H54 (cell line): ENCODE measurements around the gene RYR3.

Source experiments
- DNase-seq: peaks from one replicate; pipeline ENCODE4 v3.0.0; 2011; ENCODE audit warnings: low spot score, mixed read lengths; ENCODE audit not compliant: insufficient read length
- FAIRE-seq: peaks from 3 replicates; lab custom pipeline; 2011; peaks lifted over from hg19 to GRCh38; lab: Jason Lieb, UNC
- POLR2A ChIP-seq: IDR thresholded peaks from 2 replicates; pipeline ENCODE4 v1.6.1; 2011; ENCODE audit warnings: low read depth, mild to moderate bottlenecking, low read length

RYR3 gene

DNA sequence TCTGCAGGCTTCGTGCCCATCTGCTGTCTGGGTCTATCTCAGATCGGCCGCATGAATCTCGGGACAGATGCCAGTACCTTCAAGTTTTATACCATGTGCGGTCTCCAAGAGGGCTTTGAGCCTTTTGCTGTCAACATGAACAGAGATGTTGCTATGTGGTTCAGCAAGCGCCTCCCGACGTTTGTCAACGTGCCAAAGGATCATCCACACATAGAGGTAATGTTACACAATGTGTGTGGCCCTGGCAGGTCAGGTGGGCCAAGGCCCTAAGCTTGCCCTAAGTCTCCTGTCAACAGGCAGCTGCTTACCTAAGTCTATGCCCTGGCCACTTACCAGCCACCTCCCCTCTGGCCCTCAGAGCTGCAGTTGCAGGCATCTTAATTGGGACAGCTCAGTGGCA lies 333.5 kb downstream of the RYR3 start:
- DNase-seq (no peak), FAIRE-seq (no peak)
- no peak for TF ChIP-seq POLR2A

DNA sequence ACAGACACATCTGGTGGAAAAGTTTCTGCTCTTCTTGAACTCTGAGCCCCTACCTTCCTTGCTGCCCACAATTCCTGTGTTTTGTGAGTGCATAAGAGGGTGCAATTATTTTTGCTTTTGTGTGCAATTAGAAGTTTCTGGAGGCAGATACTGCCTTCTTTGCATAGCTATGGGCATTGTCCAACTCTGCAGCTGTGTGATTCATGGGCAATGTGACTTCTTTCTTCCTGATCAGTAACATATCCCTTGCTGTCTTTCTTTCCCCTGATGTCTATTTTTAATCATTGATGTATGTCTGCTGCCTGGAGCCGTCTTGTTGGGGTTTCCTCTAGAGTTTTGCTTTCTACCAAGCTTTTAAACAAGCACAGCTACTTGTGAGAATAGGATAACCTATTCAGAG lies 336.0 kb downstream of the RYR3 start:
- no peak for TF ChIP-seq POLR2A
- FAIRE-seq, result no peak
- no peak for DNase-seq

DNA sequence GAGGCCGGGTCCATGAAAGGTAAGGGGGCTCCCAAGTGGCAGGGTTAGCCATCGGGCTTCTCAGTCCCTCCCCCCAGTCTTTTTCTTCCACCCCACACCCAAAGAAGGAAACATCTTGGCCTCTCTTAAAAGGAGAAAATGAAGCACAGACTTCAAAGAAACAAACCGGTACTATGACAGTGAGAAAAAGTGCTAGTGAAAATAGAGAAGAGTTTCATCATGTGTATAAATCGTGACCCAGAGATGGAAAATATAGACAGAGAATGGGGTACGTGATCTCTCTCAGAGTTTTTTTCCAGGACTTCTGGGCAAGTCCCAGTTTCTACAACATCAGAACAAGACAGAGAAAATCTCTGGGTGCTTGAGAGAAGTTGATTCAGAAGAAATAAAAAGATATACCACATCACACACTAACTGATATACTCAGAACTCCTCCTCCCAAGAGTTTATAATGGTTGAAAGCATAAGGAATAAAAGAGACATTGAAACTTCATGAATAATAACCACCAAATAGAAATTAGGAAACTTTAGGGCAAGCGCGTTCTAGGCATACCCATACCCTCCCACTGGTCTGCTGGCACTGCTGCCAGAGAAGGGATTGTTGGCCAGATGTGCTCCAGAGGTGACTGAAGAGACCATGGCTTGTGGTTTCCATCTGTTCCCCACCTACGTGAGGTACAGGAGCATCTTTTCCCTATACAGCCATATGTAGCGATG lies 338.6 kb downstream of the RYR3 start:
- FAIRE-seq, result no peak
- TF ChIP-seq POLR2A, result no peak
- DNase-seq, result no peak

DNA sequence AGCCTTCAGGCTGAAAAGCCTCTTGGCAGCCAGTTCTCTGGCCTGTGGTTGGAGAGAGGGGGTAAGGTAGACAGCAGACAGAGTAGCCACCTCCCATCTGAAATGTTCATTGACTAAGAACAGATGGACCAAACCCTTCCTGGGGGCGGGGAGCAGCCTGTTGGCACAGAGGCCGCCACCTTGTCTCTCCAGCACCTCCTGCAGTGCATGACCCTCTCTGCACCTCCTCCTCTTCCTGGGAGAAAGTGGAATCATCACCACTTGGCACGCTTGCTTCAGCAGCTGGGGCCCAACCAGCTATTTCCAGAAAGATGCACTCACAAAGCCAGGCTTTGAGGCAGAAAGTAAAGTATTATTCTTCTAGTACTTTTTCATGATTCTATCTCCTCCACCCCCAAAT lies 344.1 kb downstream of the RYR3 start:
- FAIRE-seq (no peak), DNase-seq (peak; percentile 12)

DNA sequence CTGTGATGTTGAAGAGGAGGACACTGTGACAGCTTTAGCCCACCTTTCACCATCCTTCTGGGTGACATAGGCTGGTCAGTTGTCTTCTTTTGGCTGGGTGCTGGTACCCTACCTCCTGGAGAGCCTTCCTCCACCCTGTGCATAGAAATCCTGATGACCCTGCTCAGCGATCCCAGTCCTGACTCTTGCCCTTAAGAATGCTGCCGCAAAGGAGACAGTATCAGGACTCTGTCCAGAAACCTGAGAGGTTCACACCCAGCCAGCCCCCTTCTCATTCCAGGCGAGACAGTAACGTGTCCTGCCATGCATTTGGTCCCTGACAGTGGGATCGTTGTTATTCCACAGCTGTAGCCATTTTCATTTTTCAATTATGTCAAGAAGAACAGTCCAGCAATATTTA lies 344.7 kb downstream of the RYR3 start:
- FAIRE-seq (no peak), DNase-seq (no peak)
- no peak for TF ChIP-seq POLR2A

More for the DNA sequence above, 344.1 kb downstream of the RYR3 start:
- TF ChIP-seq POLR2A, result no peak

DNA sequence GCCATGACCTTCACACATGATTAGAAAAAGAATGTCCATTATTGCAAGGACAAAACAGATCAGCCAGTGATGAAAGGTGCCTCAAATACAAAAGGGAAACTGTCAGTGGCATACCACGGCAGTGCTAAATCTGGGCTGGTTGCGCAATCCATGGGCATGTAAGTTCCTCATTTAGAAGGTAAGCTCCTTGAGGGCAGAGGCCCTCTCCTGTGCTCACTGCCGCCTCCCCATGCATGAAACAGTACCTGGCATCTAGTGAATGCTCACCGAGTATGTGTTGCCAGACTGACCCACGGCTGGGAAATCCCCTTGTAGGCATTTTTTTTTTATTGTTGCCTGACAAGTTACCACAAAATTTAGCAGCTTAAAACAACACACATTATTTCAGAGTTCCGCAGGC lies 345.4 kb downstream of the RYR3 start:
- no peak for TF ChIP-seq POLR2A
- no peak for FAIRE-seq
- no peak for DNase-seq

DNA sequence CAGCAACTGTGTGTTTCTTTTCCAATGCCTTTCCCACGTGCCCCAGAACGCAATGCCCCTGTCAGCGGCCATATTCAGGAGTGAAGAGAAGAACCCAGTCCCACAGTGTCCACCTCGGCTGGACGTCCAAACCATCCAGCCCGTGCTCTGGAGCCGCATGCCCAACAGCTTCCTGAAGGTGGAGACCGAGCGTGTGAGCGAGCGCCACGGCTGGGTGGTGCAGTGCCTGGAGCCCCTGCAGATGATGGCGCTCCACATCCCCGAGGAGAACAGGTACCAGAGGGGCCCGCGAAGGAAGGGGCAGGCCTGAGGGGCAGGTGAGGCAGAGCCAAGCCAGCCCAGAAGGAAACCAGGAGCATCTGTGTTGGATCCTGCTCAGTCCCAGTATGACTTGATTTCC lies 349.4 kb downstream of the RYR3 start:
- TF ChIP-seq POLR2A, result no peak
- FAIRE-seq (no peak), DNase-seq (no peak)

DNA sequence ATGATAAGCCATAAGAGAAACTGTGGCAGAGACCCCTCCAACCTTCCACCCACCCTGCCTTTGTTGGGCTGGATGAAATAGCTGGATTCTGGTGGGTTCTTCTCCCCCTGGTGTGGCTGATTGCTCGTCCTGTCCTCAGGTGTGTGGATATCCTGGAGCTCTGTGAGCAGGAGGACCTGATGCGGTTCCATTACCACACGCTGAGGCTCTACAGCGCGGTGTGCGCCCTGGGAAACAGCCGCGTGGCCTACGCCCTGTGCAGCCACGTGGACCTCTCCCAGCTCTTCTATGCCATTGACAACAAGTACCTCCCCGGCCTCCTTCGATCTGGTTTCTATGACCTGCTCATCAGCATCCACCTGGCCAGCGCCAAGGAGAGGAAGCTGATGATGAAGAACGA lies 351.2 kb downstream of the RYR3 start:
- DNase-seq, result no peak
- no peak for TF ChIP-seq POLR2A
- no peak for FAIRE-seq

DNA sequence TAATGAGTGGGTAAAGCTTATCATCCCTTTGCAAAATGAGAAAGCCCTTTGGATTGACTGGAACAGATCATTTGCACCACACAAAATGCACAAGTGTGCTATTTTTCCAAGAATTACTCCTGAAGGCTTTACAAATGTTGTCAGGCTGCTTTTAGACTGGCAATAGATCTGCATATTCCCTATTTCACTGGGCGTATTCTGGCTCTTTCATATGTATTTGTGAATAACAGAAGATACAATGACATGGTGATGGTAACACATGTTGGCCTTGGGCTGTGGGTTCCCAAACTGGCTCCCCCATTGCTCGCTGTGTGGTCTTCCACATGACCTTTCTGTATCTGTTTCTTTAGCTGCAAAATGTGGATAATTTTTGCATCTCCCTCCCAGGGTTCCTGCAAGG lies 354.2 kb downstream of the RYR3 start:
- no peak for TF ChIP-seq POLR2A
- DNase-seq (no peak), FAIRE-seq (no peak)

DNA sequence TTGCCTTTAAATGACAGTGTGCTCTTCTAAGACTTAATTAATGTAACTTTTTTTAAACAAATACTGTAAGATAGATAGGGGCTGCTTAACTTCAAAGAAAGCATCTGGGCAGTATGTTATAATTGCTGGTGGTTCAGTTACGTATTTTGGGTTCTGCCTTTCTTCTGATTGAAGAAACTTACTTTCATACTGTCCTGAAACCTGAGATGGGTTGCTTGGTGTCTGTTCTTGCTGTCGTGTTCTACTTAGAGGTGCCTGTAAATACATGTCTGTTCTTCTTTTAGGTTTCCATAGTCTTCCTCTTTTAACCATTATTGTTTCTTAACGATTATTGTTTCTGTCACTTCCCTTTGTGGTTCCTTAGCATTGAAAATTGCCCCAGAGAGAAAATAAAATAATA lies 359.8 kb downstream of the RYR3 start:
- FAIRE-seq (no peak), DNase-seq (no peak)
- no peak for TF ChIP-seq POLR2A

DNA sequence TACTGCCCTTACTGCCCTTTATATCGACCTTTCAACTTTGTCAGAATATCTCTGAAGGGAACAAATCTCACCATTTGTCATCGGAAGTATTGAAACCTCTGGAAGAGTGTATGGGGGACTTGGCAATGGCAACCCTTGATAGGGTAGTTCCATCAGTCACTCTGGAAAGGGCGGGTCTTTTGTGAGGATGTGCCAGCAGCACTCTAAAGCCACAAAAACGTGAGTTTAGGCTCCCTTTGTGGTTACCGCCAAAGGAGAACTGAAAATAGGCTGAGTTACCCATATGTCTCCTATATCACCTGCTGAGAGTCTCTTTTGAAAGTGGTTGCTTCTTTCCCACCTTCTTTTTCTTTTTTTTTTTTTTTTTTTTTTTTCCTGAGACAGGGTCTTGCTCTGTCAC lies 360.7 kb downstream of the RYR3 start:
- DNase-seq, result no peak
- no peak for FAIRE-seq
- no peak for TF ChIP-seq POLR2A

DNA sequence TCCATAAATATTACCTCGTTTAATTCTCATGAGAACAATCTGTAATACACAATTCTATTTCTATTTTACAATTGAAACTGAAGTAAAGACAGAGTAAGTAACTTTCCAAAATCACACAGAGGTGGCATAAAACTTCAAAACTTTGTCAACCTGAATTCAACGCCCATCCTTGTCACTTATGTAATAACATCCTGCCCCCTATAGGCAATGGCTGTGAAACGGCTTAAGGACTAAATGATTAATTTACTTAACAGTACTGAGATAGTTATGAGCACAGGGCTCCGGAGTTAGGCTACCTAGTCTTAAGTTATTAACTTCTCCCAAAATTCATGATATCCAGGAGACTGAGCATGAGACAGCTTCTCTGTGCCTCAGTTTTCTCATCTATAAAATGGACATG lies 364.5 kb downstream of the RYR3 start:
- FAIRE-seq, result no peak

DNA sequence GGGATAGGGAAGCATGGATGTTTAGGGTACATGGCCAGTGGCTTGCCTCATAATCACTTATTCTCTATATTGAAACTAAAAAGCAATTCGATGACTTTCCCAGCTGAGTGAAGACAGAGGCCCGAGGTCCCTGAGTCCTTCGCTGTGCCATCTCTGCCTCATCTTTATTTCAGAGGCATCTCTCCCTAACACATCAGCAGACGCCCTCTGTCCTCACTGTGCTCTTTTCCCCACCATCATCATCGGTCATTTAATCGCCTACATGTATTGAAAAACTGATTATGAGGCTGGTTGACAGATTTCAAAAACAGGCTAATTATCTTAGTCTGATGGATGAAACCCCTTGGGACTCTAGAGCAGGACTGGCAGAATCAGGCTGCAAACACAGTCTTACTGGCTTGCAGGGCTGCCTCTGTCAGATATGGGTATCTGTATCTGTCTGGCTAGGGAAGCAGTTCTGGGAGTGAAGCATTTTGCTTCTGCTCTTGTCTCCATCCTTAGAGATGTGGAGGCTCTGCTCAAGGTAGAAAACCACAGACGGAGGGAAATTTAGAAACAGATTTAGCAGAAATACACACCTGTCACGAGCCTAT lies 366.6 kb downstream of the RYR3 start:
- TF ChIP-seq POLR2A, result no peak
- FAIRE-seq (no peak), DNase-seq (no peak)

More for the DNA sequence above, 364.5 kb downstream of the RYR3 start:
- no peak for TF ChIP-seq POLR2A
- DNase-seq, result peak; percentile 14

DNA sequence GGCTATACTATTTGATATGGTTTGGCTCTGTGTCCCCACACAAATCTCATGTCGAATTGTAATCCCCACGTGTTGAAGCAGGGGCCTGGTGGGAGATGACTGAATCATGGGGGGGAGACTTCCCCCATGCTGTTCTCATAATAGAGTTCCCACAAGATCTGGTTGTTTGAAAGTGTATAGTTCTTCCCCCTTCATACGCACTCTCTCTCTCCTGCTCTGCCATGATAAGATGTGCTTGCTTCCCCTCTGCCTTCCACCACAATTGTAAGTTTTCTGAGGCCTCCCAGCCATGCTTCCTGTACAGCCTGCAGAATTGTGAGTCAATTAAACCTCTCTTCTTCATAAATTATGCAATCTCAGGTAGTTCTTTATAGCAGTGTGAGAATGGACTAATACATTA lies 367.4 kb downstream of the RYR3 start:
- no peak for DNase-seq
- FAIRE-seq, result no peak
- no peak for TF ChIP-seq POLR2A

DNA sequence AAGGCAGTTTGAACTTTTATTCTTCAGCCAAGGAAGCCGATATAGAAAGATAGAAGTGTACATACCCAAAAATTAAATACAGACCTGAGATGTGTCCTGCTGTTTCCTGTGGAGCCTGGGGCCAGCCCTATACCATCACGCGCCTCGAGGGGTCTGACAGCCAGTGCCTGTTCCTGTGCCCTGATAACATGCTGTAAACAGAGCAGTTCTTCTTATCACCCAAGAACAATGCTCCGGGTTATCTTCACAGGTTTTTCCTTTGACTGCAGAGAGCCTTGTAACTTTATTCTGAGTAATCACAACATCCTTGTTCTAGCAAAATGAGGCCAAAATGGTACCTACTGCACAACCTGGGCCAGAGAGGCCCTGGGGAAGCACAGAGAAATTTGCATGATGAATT lies 367.8 kb downstream of the RYR3 start:
- FAIRE-seq (no peak), DNase-seq (no peak)
- TF ChIP-seq POLR2A, result no peak
